ENCODE measurements around the gene ST8SIA5.

ST8SIA5 gene

GRCh38 chr18:46623541-46623940, 133.3 kb downstream of the ST8SIA5 start:
- DNase-seq = peak; percentile 49

GRCh38 chr18:46622999-46623398, 133.9 kb downstream of the ST8SIA5 start:
- no peak for DNase-seq

- DNase-seq = no peak
These were observed 134.4 kb downstream of the ST8SIA5 start for GRCh38 chr18:46622451-46622850.

GRCh38 chr18:46621871-46622270, 135.0 kb downstream of the ST8SIA5 start:
- no peak for DNase-seq

GRCh38 chr18:46621111-46621766, 135.6 kb downstream of the ST8SIA5 start:
- DNase-seq = no peak

- DNase-seq = no peak
These were observed 137.3 kb downstream of the ST8SIA5 start for GRCh38 chr18:46619559-46619958.
